Measurements from ENCODE around the gene ADPRS.

DNA sequence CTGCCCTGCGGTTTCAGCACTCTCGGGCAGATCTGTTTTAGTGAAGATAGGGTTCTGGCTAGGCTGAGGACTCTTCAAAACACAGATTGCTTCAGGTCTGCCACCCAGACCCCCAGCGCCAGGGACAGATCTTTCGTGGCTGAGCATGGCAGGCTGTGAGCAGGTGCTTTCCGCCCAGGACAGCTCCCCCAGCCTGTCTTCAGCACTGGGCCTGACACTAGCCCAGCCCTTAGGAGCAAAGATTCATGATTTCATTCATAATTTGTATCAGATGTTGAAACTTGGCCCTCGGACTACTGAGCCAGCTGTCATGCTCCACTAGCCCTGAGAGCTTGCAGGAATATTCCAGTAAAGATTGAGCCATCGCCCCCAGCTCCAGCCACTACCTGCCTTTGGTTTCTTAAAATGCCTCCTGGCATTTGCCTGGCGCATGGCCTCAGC lies 5.9 kb downstream of the ADPRS start:
- TF ChIP-seq, protein P1, sequence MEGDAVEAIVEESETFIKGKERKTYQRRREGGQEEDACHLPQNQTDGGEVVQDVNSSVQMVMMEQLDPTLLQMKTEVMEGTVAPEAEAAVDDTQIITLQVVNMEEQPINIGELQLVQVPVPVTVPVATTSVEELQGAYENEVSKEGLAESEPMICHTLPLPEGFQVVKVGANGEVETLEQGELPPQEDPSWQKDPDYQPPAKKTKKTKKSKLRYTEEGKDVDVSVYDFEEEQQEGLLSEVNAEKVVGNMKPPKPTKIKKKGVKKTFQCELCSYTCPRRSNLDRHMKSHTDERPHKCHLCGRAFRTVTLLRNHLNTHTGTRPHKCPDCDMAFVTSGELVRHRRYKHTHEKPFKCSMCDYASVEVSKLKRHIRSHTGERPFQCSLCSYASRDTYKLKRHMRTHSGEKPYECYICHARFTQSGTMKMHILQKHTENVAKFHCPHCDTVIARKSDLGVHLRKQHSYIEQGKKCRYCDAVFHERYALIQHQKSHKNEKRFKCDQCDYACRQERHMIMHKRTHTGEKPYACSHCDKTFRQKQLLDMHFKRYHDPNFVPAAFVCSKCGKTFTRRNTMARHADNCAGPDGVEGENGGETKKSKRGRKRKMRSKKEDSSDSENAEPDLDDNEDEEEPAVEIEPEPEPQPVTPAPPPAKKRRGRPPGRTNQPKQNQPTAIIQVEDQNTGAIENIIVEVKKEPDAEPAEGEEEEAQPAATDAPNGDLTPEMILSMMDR (tag by site-specific recombination; IDR thresholded peaks at IDR 0.05): no peak
- no peak for TF ChIP-seq SCRT2 (tag by site-specific recombination; IDR thresholded peaks at IDR 0.05)
- TF ChIP-seq, protein P2, sequence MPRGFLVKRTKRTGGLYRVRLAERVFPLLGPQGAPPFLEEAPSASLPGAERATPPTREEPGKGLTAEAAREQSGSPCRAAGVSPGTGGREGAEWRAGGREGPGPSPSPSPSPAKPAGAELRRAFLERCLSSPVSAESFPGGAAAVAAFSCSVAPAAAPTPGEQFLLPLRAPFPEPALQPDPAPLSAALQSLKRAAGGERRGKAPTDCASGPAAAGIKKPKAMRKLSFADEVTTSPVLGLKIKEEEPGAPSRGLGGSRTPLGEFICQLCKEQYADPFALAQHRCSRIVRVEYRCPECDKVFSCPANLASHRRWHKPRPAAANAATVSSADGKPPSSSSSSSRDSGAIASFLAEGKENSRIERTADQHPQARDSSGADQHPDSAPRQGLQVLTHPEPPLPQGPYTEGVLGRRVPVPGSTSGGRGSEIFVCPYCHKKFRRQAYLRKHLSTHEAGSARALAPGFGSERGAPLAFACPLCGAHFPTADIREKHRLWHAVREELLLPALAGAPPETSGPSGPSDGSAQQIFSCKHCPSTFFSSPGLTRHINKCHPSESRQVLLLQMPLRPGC (tag by site-specific recombination; IDR thresholded peaks at IDR 0.05): no peak
- no peak for TF ChIP-seq ZNF768 (tag by site-specific recombination; IDR thresholded peaks at IDR 0.05)
- TF ChIP-seq, protein P3, sequence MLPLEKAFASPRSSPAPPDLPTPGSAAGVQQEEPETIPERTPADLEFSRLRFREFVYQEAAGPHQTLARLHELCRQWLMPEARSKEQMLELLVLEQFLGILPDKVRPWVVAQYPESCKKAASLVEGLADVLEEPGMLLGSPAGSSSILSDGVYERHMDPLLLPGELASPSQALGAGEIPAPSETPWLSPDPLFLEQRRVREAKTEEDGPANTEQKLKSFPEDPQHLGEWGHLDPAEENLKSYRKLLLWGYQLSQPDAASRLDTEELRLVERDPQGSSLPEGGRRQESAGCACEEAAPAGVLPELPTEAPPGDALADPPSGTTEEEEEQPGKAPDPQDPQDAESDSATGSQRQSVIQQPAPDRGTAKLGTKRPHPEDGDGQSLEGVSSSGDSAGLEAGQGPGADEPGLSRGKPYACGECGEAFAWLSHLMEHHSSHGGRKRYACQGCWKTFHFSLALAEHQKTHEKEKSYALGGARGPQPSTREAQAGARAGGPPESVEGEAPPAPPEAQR (tag by site-specific recombination; IDR thresholded peaks at IDR 0.05): no peak
- TF ChIP-seq, protein P4, sequence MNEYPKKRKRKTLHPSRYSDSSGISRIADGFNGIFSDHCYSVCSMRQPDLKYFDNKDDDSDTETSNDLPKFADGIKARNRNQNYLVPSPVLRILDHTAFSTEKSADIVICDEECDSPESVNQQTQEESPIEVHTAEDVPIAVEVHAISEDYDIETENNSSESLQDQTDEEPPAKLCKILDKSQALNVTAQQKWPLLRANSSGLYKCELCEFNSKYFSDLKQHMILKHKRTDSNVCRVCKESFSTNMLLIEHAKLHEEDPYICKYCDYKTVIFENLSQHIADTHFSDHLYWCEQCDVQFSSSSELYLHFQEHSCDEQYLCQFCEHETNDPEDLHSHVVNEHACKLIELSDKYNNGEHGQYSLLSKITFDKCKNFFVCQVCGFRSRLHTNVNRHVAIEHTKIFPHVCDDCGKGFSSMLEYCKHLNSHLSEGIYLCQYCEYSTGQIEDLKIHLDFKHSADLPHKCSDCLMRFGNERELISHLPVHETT (tag by site-specific recombination; IDR thresholded peaks at IDR 0.05): no peak
- TF ChIP-seq ZNF24 (tag by site-specific recombination; IDR thresholded peaks at IDR 0.05): no peak
- TF ChIP-seq ZNF157 (tag by site-specific recombination; IDR thresholded peaks at IDR 0.05): no peak
- TF ChIP-seq SP2 (tag by site-specific recombination; IDR thresholded peaks at IDR 0.05): no peak

Measured in HEK293 (cell line).